Endothelial cell of umbilical vein (primary cell): ENCODE measurements around the gene PDE3B. TPM values are rescaled to one million over a fixed set of nuclear protein-coding genes. Genes with fewer than 3 reads are reported as not detected.

Experiments
- BruUV-seq: library from RNA; stranded (reverse); fragments of 400-500 nt; replicated peaks from 2 replicates; lab custom pipeline; 2021; lab: Mats Ljungman, UMichigan
- CTCF ChIA-PET: fragments of 300-600, 350-600 bp; sonication (Branson Sonifier 250); formaldehyde crosslinking; loops from one replicate; lab custom pipeline; 2021; ENCODE audit warnings: antibody characterized with exemption, inconsistent platforms; lab: Charles Lee
- POLR2A ChIA-PET: fragments of 300-600, 350-600 bp; sonication (Branson Sonifier 250); formaldehyde crosslinking; loops from one replicate; lab custom pipeline; 2021; ENCODE audit warnings: antibody characterized with exemption, inconsistent platforms; lab: Charles Lee
- DNase-seq: peaks from one replicate; pipeline ENCODE4 v3.0.0-alpha.2; 2011; ENCODE audit warnings: low read depth, low spot score
- FAIRE-seq: peaks from 2 replicates; lab custom pipeline; 2011; peaks lifted over from hg19 to GRCh38; lab: Jason Lieb, UNC
- H2AFZ ChIP-seq: 2 replicates; pipeline ENCODE4 v1.6.0; 2012; ENCODE audit warnings: low read depth, low read length, control low read depth, inconsistent platforms
- H3K27ac ChIP-seq: 2 replicates; pipeline ENCODE4 v1.5.1; 2011; ENCODE audit warnings: low read depth, mild to moderate bottlenecking, control low read depth, low read length, moderate library complexity; ENCODE audit not compliant: insufficient read depth
- H3K27me3 ChIP-seq, 2 experiments: 2 replicates each; pipeline versions ENCODE4 v1.6.0 to v1.6.1; 2011; ENCODE audit warnings: low read length in 2 of 2, mixed read lengths in 1 of 2; ENCODE audit not compliant: control insufficient read depth in 2 of 2, insufficient read depth in 2 of 2
- H3K36me3 ChIP-seq, 2 experiments: 2 replicates in 1 of 2; 3 replicates in 1 of 2; pipeline ENCODE4 v1.5.1; 2011; ENCODE audit warnings: low read length in 2 of 2, mild to moderate bottlenecking in 1 of 2, moderate library complexity in 1 of 2; ENCODE audit not compliant: control insufficient read depth in 2 of 2, insufficient read depth in 2 of 2; ENCODE audit errors: extremely low read depth in 1 of 2
- H3K4me1 ChIP-seq: 3 replicates; pipeline ENCODE4 v1.5.1; 2011; ENCODE audit warnings: mild to moderate bottlenecking, low read length; ENCODE audit not compliant: control insufficient read depth, insufficient read depth; ENCODE audit errors: extremely low read depth
- H3K4me2 ChIP-seq: 2 replicates; pipeline ENCODE4 v1.6.1; 2011; ENCODE audit warnings: low read length, control low read depth, mixed read lengths; ENCODE audit not compliant: insufficient read depth
- H3K4me3 ChIP-seq, 3 experiments: fragments of 200-600 bp in 1 of 3; sonication (generic), shearing (Covaris generic) in 1 of 3; replicated peaks in 1 of 3; 2 replicates each; pipeline ENCODE4 v1.5.1; 2011 to 2016; ENCODE audit warnings: control low read depth in 3 of 3, low read length in 3 of 3, mild to moderate bottlenecking in 2 of 3, inconsistent platforms in 1 of 3, low read depth in 1 of 3, moderate library complexity in 1 of 3; ENCODE audit not compliant: insufficient read depth in 1 of 3
- H3K79me2 ChIP-seq: 2 replicates; pipeline ENCODE4 v1.6.0; 2012; ENCODE audit warnings: low read length, inconsistent platforms; ENCODE audit not compliant: control insufficient read depth, insufficient read depth
- H3K9ac ChIP-seq: replicated peaks from 2 replicates; pipeline ENCODE3; 2011; ENCODE audit warnings: low read length, control low read depth; ENCODE audit not compliant: insufficient read depth; ENCODE audit errors: extremely low read depth
- H3K9me1 ChIP-seq: replicated peaks from 3 replicates; pipeline ENCODE4 v1.6.0; 2011; ENCODE audit warnings: mild to moderate bottlenecking, low read length; ENCODE audit not compliant: control insufficient read depth, insufficient read depth; ENCODE audit errors: extremely low read depth
- H3K9me3 ChIP-seq: replicated peaks from 2 replicates; pipeline ENCODE4 v1.5.1; 2012; ENCODE audit warnings: low read length, inconsistent platforms; ENCODE audit not compliant: control insufficient read depth, insufficient read depth
- H4K20me1 ChIP-seq: replicated peaks from 2 replicates; pipeline ENCODE3; 2011; ENCODE audit warnings: mild to moderate bottlenecking, low read length; ENCODE audit not compliant: control insufficient read depth, insufficient read depth; ENCODE audit errors: extremely low read depth
- EZH2 ChIP-seq: IDR thresholded peaks from 2 replicates; pipeline ENCODE4 v1.6.1; 2012; ENCODE audit warnings: borderline replicate concordance, low read depth, mild to moderate bottlenecking, moderate library complexity, low read length, inconsistent platforms; ENCODE audit not compliant: severe bottlenecking
- FOS ChIP-seq: IDR thresholded peaks from 2 replicates; pipeline ENCODE4 v1.6.1; 2011; ENCODE audit warnings: mild to moderate bottlenecking, low read length, moderate library complexity, borderline replicate concordance; ENCODE audit not compliant: insufficient read depth
- GATA2 ChIP-seq: IDR thresholded peaks from 2 replicates; pipeline ENCODE4 v1.7.0; 2011; ENCODE audit warnings: low read depth, mild to moderate bottlenecking, moderate library complexity, mixed read lengths, low read length; ENCODE audit not compliant: insufficient read length, insufficient read depth
- JUN ChIP-seq: IDR thresholded peaks from 2 replicates; pipeline ENCODE4 v1.6.1; 2011; ENCODE audit warnings: borderline replicate concordance, low read depth; ENCODE audit not compliant: insufficient read length, insufficient read depth
- MYC ChIP-seq: IDR thresholded peaks from one replicate; pipeline ENCODE4 v1.6.1; 2011; ENCODE audit warnings: mild to moderate bottlenecking, low read depth, low read length
- POLR2A ChIP-seq: IDR thresholded peaks from 2 replicates; pipeline ENCODE4 v1.6.1; 2012; ENCODE audit warnings: low read depth, mild to moderate bottlenecking, control low read depth, low read length
- POLR2AphosphoS5 ChIP-seq: IDR thresholded peaks from 2 replicates; pipeline ENCODE4 v1.6.1; 2012; ENCODE audit warnings: low read depth, mild to moderate bottlenecking, control low read depth, low read length, moderate library complexity; ENCODE audit not compliant: insufficient read depth
- dilution Hi-C: fragments of 300-500 bp; cut with MboI; formaldehyde crosslinking; loops from one replicate; pipeline ENCODE4 v1.15.0; 2019; ENCODE audit warnings: low sequenced_read_pairs; ENCODE audit not compliant: extremely low pct_ligation_motif_present
- intact Hi-C: fragments of 100-400 bp; cut with micrococcal nuclease; formaldehyde crosslinking; loops from one replicate; pipeline ENCODE4 v1.10.0; 2022
- polyA plus RNA-seq, 4 experiments: library from polyadenylated mRNA; depleted of rRNA in 3 of 4; stranded (reverse) in 3 of 4; unstranded in 1 of 4; fragments of >200 nt; gene quantifications; 2 replicates each; pipeline versions ENCODE4 v1.2.1 to v1.2.3, GENCODE V29; 2011 to 2012; ENCODE audit warnings: missing spikeins in 1 of 4
- total RNA-seq: library from RNA; stranded (reverse); gene quantifications from 2 replicates; pipeline ENCODE4 v1.2.3, GENCODE V29; 2021
- TF ChIP-seq, protein P1 (sequence below): IDR thresholded peaks from 2 replicates; pipeline ENCODE4 v1.6.1; 2011; ENCODE audit not compliant: insufficient read depth, insufficient read length
- TF ChIP-seq, protein P2 (sequence below), 2 donors: IDR thresholded peaks; 1 replicate in 1 of 2; 2 replicates in 1 of 2; pipeline ENCODE4 v1.5.1; 2011; ENCODE audit warnings: low read length in 2 of 2, mild to moderate bottlenecking in 2 of 2, moderate library complexity in 2 of 2, control low read depth in 1 of 2, inconsistent platforms in 1 of 2, low read depth in 1 of 2; ENCODE audit not compliant: insufficient read depth in 1 of 2; ENCODE audit errors: extremely low read depth in 1 of 2

PDE3B gene
- total and polyA plus RNA-seq, 2 donors (not counting 3 experiments of a cell fraction or from before 2014, with no cell fraction given), result 0.26 to 1.9 TPM

DNA sequence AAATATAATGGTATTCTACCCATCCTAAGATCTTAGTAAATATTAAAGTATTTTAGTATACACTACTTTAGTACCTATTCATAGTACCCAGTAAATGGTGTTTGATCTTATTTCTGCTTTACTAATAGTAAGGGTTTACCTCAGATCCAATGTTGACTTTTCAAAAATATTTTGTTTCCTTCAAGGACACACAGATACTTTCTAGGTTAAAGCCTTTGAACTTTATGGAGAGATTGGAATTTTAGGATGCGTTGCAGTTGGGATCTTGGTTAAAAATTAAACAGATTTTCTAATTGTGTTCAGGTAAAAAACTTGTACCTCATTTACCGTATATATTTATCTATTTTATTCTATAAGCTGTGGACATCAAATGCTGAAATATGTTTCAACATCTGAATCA, 175.2 kb downstream of the PDE3B start:
- Histone ChIP-seq H3K27ac (no peak overlapping the region), H4K20me1 (no peaks in the 10 kb centered on the region), H3K9me3 (no peaks in the 10 kb centered on the region), H3K9ac (no peak overlapping the region), H3K4me2 (no peak overlapping the region), H3K4me3 (no peak overlapping the region), H3K4me1 (no peaks in the 10 kb centered on the region), H3K79me2 (no peaks in the 10 kb centered on the region), H3K27me3 (no peaks in the 10 kb centered on the region), H3K36me3 (no peaks in the 10 kb centered on the region), H3K9me1 (no peaks in the 10 kb centered on the region), H2AFZ (no peak overlapping the region)
- TF ChIP-seq POLR2AphosphoS5 (no peak), JUN (no peak), EZH2 (no peak), MYC (no peak), POLR2A (no peak), FOS (no peak), GATA2 (no peak)
- TF ChIP-seq, protein P1, sequence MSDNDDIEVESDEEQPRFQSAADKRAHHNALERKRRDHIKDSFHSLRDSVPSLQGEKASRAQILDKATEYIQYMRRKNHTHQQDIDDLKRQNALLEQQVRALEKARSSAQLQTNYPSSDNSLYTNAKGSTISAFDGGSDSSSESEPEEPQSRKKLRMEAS, result no peak
- TF ChIP-seq, protein P2, sequence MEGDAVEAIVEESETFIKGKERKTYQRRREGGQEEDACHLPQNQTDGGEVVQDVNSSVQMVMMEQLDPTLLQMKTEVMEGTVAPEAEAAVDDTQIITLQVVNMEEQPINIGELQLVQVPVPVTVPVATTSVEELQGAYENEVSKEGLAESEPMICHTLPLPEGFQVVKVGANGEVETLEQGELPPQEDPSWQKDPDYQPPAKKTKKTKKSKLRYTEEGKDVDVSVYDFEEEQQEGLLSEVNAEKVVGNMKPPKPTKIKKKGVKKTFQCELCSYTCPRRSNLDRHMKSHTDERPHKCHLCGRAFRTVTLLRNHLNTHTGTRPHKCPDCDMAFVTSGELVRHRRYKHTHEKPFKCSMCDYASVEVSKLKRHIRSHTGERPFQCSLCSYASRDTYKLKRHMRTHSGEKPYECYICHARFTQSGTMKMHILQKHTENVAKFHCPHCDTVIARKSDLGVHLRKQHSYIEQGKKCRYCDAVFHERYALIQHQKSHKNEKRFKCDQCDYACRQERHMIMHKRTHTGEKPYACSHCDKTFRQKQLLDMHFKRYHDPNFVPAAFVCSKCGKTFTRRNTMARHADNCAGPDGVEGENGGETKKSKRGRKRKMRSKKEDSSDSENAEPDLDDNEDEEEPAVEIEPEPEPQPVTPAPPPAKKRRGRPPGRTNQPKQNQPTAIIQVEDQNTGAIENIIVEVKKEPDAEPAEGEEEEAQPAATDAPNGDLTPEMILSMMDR (IDR thresholded peaks at IDR 0.05; ENCODE audit: extremely low read depth in 1 of 2, insufficient read depth in 1 of 2, low read depth in 1 of 2, low read length in 2 of 2), result no peak
- POLR2A ChIA-PET, result no interaction called here
- dilution Hi-C loops, result no loop called here
- BruUV-seq, result no TSS peak
- FAIRE-seq, result no peak
- DNase-seq, result no peak
- intact Hi-C loops, result no loop called here
- CTCF ChIA-PET, result no interaction called here
